GM12875 (cell line): Measurements from ENCODE around the gene IFNG-AS1.

Source experiments
- H3K4me3 ChIP-seq: one replicate; pipeline ENCODE4 v1.5.1; 2011; ENCODE audit warnings: low read depth, low read length, control low read depth
- CTCF ChIP-seq: IDR thresholded peaks from 2 replicates; pipeline ENCODE4 v1.5.1; 2011; ENCODE audit warnings: low read depth, mild to moderate bottlenecking, control low read depth, inconsistent platforms, low read length, moderate library complexity, borderline replicate concordance; ENCODE audit not compliant: insufficient read depth

The IFNG-AS1 gene

GRCh38 chr12:67952787-67953186, 36.5 kb upstream of the IFNG-AS1 start:
- no peak for TF ChIP-seq CTCF
- no peak overlapping the region for H3K4me3 ChIP-seq

- H3K4me3 ChIP-seq = no peak overlapping the region
- no peak for TF ChIP-seq CTCF
These were observed 31.9 kb upstream of the IFNG-AS1 start for GRCh38 chr12:67957383-67957782.

DNA sequence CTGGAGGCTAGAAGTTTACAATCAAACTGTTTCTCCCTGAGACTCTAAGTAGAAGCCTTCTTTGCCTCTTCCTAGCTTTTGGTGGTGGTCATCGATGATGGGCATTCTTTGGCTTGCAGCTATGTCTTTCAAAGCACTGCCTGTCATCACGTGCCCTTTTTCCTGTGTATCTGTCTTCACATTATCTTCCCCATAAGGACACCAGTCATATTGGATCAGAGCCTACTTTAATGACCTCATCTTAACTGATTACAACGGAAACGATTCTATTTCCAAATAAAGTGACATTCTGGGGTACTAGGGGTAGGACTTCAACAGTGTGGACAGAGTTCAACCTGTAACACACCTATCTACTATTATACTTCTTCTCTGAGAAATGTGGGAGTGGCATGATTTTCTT, 31.1 kb upstream of the IFNG-AS1 start:
- H3K4me3 ChIP-seq = no peak overlapping the region
- TF ChIP-seq CTCF = no peak

- H3K4me3 ChIP-seq = no peak overlapping the region
- no peak for TF ChIP-seq CTCF
These were observed 24.8 kb upstream of the IFNG-AS1 start for GRCh38 chr12:67964456-67964855.

GRCh38 chr12:67966560-67966959, 22.7 kb upstream of the IFNG-AS1 start:
- no peak overlapping the region for H3K4me3 ChIP-seq
- TF ChIP-seq CTCF = no peak

GRCh38 chr12:67968321-67968720, 20.9 kb upstream of the IFNG-AS1 start:
- TF ChIP-seq CTCF = no peak
- H3K4me3 ChIP-seq = no peak overlapping the region

DNA sequence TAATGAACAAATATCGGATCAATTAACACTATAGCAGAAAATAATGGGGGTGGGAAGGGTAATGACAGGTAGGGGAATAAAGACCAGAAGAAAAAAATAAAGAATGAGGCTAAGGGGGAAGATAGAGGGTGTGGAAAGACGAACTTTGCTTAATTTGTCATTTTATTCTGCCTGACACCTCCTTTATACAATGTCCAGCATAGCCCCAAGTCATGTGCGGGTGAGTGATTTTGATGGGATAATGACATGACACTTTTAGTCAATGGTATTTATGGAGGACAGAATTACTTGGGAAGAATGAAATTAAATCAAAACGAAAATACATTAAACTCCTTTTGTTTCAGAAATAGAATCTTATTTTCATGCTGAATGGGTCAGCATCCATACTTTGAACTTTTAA, 20.5 kb upstream of the IFNG-AS1 start:
- H3K4me3 ChIP-seq = no peak overlapping the region
- TF ChIP-seq CTCF = no peak
